Retinal pigment epithelial cell (primary cell): ENCODE data around the gene KIF26B.
"Not testable (repeated sequence)": the region's sequence is repeated elsewhere in the genome, so short reads cannot be mapped to it uniquely, and the experiment has no call there.

Source experiments
- DNase-seq: peaks from one replicate; pipeline ENCODE4 v3.0.0-alpha.2; 2010; ENCODE audit warnings: low read depth
- H3K4me3 ChIP-seq: 2 replicates; pipeline ENCODE4 v1.5.1; 2011; ENCODE audit warnings: mild to moderate bottlenecking, low read length, control low read depth, moderate library complexity
- TF ChIP-seq, protein P1 (sequence below): conservative IDR thresholded peaks from 2 replicates; pipeline ENCODE4 v1.5.1; 2011; ENCODE audit warnings: low read depth, low read length, control low read depth, inconsistent platforms

Gene KIF26B

DNA sequence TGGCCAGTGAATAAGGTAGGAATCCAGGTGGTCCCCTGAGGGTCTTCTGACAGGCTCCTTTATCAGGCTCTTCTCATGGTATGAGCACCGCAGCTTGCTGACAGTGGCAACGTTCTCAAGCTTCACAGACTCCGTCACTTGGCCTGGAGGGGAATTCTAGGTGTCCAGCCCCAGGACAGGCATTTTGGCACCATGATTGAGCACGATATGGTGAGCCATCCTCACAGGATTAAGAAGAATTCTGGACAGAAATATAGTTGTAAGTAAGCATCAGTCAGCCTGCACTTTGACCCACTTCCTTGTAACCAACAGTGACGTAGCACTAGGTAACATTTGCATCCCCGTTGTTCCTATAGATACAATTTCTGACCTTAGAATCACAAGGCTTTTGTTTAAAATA, 30.5 kb upstream of the KIF26B start:
- H3K4me3 ChIP-seq: no peak overlapping the region
- TF ChIP-seq, protein P1, sequence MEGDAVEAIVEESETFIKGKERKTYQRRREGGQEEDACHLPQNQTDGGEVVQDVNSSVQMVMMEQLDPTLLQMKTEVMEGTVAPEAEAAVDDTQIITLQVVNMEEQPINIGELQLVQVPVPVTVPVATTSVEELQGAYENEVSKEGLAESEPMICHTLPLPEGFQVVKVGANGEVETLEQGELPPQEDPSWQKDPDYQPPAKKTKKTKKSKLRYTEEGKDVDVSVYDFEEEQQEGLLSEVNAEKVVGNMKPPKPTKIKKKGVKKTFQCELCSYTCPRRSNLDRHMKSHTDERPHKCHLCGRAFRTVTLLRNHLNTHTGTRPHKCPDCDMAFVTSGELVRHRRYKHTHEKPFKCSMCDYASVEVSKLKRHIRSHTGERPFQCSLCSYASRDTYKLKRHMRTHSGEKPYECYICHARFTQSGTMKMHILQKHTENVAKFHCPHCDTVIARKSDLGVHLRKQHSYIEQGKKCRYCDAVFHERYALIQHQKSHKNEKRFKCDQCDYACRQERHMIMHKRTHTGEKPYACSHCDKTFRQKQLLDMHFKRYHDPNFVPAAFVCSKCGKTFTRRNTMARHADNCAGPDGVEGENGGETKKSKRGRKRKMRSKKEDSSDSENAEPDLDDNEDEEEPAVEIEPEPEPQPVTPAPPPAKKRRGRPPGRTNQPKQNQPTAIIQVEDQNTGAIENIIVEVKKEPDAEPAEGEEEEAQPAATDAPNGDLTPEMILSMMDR: no peak
- DNase-seq: no peak

DNA sequence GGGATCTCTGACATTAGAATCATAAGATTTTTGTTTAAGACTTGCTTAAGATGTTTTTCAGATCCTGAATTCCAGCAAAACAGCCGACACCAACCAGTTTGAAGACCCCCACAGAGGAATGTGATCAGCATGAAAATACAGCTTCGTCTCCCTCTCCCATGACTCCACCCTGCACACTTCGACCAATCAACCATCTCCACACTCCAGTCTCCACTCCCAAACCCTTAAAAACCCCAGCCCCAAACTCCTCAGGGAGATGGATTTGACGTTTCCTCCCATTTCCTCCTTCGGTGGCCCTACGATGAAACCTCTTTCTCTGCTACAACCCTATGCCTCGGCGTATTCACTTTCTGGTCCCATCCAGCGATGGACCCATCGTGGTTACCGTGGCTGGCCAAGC, 30.1 kb upstream of the KIF26B start:
- no peak overlapping the region for H3K4me3 ChIP-seq

GRCh38 chr1:245126530-245126929, 28.3 kb upstream of the KIF26B start:
- no peak for DNase-seq
- no peak overlapping the region for H3K4me3 ChIP-seq
- TF ChIP-seq, protein P1: no peak

More for the DNA sequence above, 30.1 kb upstream of the KIF26B start:
- TF ChIP-seq, protein P1: no peak
- no peak for DNase-seq

DNA sequence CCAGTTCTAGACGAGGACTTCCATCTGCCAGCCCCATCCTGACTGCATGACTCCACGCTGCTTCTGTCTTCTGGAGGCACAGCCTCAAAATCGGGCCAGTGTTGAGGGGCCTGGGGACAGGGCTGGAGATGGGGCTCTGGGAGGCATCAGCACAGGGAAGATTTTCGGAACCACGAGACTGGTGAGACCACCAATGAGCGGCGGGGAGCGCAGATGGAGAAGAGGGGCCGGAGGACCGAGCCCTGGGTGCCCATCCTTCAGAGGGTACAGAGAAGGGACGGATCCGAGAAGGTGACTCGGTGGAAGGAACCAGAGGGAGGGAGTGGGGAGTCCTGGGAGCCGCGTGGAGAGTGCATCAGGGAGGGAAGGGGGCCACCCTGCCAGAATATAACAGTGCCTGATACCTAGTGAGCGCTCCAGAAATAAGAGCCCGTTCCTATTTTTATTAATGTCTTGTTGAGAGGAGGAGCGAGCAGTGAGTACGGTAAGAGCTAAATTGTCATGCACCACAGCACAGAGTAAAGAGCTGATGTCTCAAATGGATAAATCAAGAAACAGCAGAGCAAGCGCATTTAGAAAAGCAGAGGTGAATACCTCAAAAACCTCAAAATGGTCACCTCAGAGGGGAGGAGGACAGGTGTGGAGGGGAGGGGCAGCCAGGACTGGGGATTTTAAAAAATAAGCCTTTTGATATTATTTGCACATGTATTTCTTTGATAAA, 26.2 kb upstream of the KIF26B start:
- DNase-seq: no peak
- TF ChIP-seq, protein P1: no peak
- H3K4me3 ChIP-seq: no peak overlapping the region

DNA sequence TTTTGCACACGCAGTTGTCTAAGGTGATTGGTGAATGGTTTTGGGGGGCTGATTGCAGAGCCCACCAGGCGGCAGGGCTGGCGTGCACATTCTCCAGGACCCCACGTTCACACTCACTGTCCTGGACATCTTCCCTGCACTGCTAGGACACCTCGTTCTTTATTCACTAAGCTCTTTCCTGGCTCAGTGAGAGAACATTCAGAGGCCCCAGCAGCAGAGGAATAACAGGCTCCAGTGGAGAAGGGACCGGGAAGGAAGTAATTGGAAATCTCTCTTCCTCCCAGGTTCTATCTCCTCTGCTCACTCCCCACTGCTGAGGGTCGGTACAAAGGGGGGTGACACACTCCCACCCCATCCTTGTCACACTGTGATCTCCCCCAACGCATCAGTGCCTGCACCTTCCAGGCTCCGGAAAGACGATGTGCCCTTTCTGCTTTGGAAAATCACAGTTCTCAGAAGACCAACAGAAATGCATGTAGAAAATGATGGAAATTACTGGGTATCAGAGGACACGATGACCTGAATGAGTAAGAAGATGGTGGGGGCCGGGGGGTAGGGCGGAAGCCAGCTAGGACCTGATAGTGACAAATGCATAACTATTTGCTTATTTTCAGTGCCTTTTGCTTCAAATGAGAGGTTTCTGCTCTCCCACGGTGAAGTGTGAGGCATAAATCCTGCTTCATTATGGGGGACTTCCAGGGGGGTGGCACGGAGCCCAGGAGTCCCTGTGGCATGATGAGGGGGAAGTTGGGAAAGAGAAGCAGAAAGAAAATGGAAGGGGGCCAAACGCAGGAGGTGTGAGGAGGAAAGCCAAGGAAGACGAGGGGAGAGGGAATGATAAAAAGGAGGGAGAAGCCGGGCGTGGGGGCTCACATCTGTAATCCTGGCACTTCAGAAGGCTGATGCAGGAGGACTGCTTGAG, 25.2 kb upstream of the KIF26B start:
- DNase-seq: no peak
- H3K4me3 ChIP-seq: no peak overlapping the region
- TF ChIP-seq, protein P1: no peak

GRCh38 chr1:245130281-245131025, 24.3 kb upstream of the KIF26B start:
- H3K4me3 ChIP-seq: not testable (repeated sequence)

DNA sequence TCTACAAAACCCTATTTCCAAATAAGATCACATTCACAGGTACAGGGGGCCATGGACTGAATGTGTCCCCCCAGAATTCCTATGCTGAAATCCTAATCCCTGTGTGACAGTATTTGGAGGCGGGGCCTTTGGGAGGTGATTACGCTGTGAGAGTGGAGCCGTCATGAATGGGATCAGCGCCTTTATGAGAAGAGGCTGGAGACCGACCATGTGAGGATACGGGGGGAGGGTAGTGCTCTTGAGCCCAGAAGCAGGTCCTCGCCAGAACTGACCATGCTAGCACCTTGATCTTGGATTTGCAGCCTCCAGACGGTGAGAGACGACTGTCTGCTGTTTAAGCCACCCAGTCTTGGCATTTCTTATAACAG, 23.8 kb upstream of the KIF26B start:
- no peak for DNase-seq
- TF ChIP-seq, protein P1: no peak
- H3K4me3 ChIP-seq: no peak overlapping the region

More at GRCh38 chr1:245130281-245131025, 24.3 kb upstream of the KIF26B start:
- not testable (repeated sequence) for DNase-seq
